HUES6 (cell line): ENCODE results near the gene ARID4B.

ENCODE experiments used
- H3K27ac ChIP-seq: 2 replicates; pipeline ENCODE4 v1.7.0; 2013; ENCODE audit warnings: low read depth, mild to moderate bottlenecking, low read length, inconsistent platforms
- H3K27me3 ChIP-seq: 2 replicates; pipeline ENCODE4 v1.6.1; 2013; ENCODE audit warnings: low read length; ENCODE audit not compliant: control insufficient read depth, insufficient read depth
- H3K36me3 ChIP-seq: 2 replicates; pipeline ENCODE4 v1.6.1; 2013; ENCODE audit warnings: low read length; ENCODE audit not compliant: control insufficient read depth, insufficient read depth
- H3K4me1 ChIP-seq: 2 replicates; pipeline ENCODE4 v1.6.1; 2013; ENCODE audit warnings: low read length; ENCODE audit not compliant: control insufficient read depth, insufficient read depth
- H3K4me3 ChIP-seq: 2 replicates; pipeline ENCODE4 v1.5.1; 2013; ENCODE audit warnings: low read depth, low read length
- H3K9ac ChIP-seq: one replicate; pipeline ENCODE4 v1.6.1; 2013; ENCODE audit warnings: mild to moderate bottlenecking, low read length
- H3K9me3 ChIP-seq: 2 replicates; pipeline ENCODE4 v1.6.1; 2013; ENCODE audit warnings: low read depth, low read length; ENCODE audit not compliant: control insufficient read depth, insufficient read depth

ARID4B gene

DNA sequence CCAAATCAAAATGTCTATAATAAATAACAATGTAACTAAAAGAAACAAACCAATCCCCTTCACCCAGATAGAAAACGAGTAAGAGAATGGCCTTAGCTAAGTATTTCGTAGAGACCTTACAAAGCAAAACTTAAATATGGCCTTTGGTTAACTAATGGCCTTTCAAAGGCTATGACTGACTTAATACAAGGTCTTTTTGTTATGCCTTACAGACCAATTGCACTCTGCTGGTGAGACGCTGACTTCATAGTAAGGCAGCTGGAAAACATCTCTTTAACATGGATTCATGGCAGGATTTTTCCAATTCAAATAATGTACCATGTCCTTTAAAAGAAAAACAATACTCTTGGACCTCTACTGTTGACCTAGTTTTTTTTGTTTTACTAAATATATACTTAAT lies 23.5 kb upstream of the ARID4B start:
- H3K4me1 ChIP-seq = no peaks in the 10 kb centered on the region
- no peaks in the 10 kb centered on the region for H3K36me3 ChIP-seq
- H3K9ac ChIP-seq = no peak overlapping the region
- no peak overlapping the region for H3K27ac ChIP-seq
- no peak overlapping the region for H3K4me3 ChIP-seq
- H3K9me3 ChIP-seq = no peaks in the 10 kb centered on the region
- H3K27me3 ChIP-seq = no peaks in the 10 kb centered on the region

DNA sequence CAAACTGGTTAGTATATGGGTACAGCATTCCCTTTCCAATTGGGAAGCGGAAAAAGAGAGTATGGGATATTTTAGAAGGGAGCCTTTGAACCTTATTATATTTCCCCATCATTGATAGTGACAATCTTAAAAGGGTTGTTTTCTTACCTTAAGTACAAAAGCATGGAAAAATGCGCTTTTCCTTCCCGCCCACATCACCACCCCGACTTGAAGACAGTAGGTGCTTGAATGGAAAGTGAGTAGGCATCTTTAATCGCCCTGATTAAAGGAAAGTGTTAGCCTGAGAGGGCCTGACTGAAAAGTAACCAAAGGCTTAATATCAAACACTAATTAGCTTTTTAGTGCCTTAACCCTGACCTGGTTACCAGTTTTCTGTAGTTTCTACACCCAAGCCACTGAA lies 15.7 kb upstream of the ARID4B start:
- no peaks in the 10 kb centered on the region for H3K4me1 ChIP-seq

GRCh38 chr1:235342471-235342870 lies 14.5 kb upstream of the ARID4B start:
- Histone ChIP-seq H3K9me3 (no peaks in the 10 kb centered on the region), H3K27ac (no peak overlapping the region), H3K36me3 (peaks cover 32% of the 10 kb centered on the region)

More for the DNA sequence above, 15.7 kb upstream of the ARID4B start:
- Histone ChIP-seq H3K9ac (no peak overlapping the region), H3K36me3 (peaks cover 23% of the 10 kb centered on the region), H3K27ac (no peak overlapping the region), H3K9me3 (no peaks in the 10 kb centered on the region), H3K27me3 (no peaks in the 10 kb centered on the region), H3K4me3 (no peak overlapping the region)

GRCh38 chr1:235342039-235342438 lies 14.1 kb upstream of the ARID4B start:
- no peaks in the 10 kb centered on the region for H3K4me1 ChIP-seq

More at GRCh38 chr1:235342471-235342870, 14.5 kb upstream of the ARID4B start:
- H3K4me1 ChIP-seq = no peaks in the 10 kb centered on the region
- H3K27me3 ChIP-seq = no peaks in the 10 kb centered on the region
- no peak overlapping the region for H3K4me3 ChIP-seq
- H3K9ac ChIP-seq = no peak overlapping the region

GRCh38 chr1:235341334-235341733 lies 13.4 kb upstream of the ARID4B start:
- Histone ChIP-seq H3K9me3 (no peaks in the 10 kb centered on the region), H3K4me1 (no peaks in the 10 kb centered on the region), H3K27me3 (no peaks in the 10 kb centered on the region), H3K4me3 (no peak overlapping the region), H3K9ac (no peak overlapping the region), H3K27ac (no peak overlapping the region), H3K36me3 (peaks cover 43% of the 10 kb centered on the region)

More at GRCh38 chr1:235342039-235342438, 14.1 kb upstream of the ARID4B start:
- H3K4me3 ChIP-seq = no peak overlapping the region
- no peaks in the 10 kb centered on the region for H3K9me3 ChIP-seq
- H3K36me3 ChIP-seq = peaks cover 36% of the 10 kb centered on the region
- no peaks in the 10 kb centered on the region for H3K27me3 ChIP-seq
- H3K27ac ChIP-seq = no peak overlapping the region
- H3K9ac ChIP-seq = no peak overlapping the region

DNA sequence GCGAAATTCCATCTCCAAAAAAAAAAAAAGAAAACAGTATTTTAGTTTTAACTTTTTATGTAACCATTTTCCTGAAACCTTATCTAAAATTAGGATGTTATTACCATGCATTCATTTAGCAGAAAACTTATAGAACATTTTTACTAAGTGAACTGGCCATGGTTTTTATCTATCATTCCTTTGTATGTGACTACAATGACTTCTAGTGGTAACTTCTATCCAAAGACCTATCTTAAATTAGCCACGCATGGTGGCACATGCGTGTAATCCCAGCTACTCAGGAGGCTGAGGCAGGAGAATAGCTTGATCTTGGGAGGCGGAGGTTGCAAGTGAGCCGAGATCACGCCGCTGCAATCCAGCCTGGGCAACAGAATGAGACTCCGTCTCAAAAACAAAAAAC lies 11.8 kb upstream of the ARID4B start:
- Histone ChIP-seq H3K9me3 (no peaks in the 10 kb centered on the region), H3K9ac (no peak overlapping the region), H3K4me3 (no peak overlapping the region), H3K27ac (no peak overlapping the region), H3K4me1 (no peaks in the 10 kb centered on the region), H3K36me3 (peaks cover 58% of the 10 kb centered on the region), H3K27me3 (no peaks in the 10 kb centered on the region)

DNA sequence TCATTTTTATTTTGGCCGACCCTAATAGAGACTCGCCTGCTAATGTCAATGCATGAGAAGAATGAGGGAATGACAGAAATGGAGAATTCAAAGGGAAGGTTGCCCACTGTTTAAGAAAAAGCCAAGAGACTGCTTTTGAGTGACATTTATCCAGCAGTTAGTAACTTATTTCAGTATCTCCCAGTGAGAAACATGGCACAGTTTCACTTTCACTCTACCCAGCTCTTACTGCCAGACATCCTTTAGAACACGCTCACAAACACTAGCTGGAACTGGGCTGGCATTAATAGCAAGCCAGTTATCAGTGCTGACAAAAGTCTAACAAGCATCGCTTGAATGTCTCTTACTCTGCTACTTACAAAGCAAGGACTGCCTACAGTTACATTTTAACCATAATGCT lies 8.9 kb upstream of the ARID4B start:
- Histone ChIP-seq H3K36me3 (peaks cover 48% of the 10 kb centered on the region), H3K27me3 (no peaks in the 10 kb centered on the region), H3K9me3 (no peaks in the 10 kb centered on the region), H3K27ac (no peak overlapping the region), H3K4me1 (no peaks in the 10 kb centered on the region), H3K9ac (no peak overlapping the region), H3K4me3 (no peak overlapping the region)

DNA sequence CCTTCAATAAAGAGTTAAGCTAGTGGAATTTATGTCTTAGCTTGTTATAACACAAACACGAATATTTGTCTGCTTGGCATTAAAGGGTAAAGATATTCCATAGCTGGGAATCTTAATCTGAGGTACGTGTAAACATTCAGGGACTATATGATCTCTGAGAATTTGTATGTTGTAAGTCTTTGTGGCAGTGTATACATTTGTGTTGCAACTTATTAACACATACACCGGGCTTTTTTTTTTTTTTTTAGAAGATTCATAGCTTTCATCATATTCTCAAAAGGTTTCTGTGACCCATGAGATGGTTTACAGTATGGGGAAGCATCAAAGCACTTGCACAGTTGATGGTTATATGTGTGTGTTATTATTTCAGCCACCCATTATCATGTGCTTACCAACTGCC lies 3.4 kb upstream of the ARID4B start:
- H3K4me3 ChIP-seq = peak overlapping the region; percentile 84; the same call in 1 of the 2 replicates
- no peaks in the 10 kb centered on the region for H3K27me3 ChIP-seq
- no peak overlapping the region for H3K27ac ChIP-seq

GRCh38 chr1:235330918-235331285 lies 2.9 kb upstream of the ARID4B start:
- Histone ChIP-seq H3K36me3 (peaks cover 18% of the 10 kb centered on the region), H3K4me3 (peak overlapping the region; percentile 84; the same call in 1 of the 2 replicates), H3K27me3 (no peaks in the 10 kb centered on the region), H3K27ac (no peak overlapping the region), H3K9me3 (no peaks in the 10 kb centered on the region), H3K9ac (no peak overlapping the region), H3K4me1 (peaks cover 13% of the 10 kb centered on the region)

More for the DNA sequence above, 3.4 kb upstream of the ARID4B start:
- no peaks in the 10 kb centered on the region for H3K9me3 ChIP-seq
- peaks cover 23% of the 10 kb centered on the region for H3K36me3 ChIP-seq
- peaks cover 10% of the 10 kb centered on the region for H3K4me1 ChIP-seq
- H3K9ac ChIP-seq = no peak overlapping the region

- peak overlapping the region; percentile 84 for H3K4me3 ChIP-seq
- no peaks in the 10 kb centered on the region for H3K9me3 ChIP-seq
- H3K27ac ChIP-seq = peak overlapping the region; percentile 71
- H3K9ac ChIP-seq = peak overlapping the region; percentile 94
- H3K27me3 ChIP-seq = no peaks in the 10 kb centered on the region
- peaks cover 20% of the 10 kb centered on the region for H3K4me1 ChIP-seq
- H3K36me3 ChIP-seq = peaks cover 7% of the 10 kb centered on the region; the same call in 1 of the 2 replicates
Measured at GRCh38 chr1:235329139-235329902, 1.3 kb upstream of the ARID4B start.

GRCh38 chr1:235328271-235329138 lies 526 bp upstream of the ARID4B start, which contains the start of gene GGPS1:
TSS of gene GGPS1 (plus strand) at chr1:235328570. CDS start at chr1:235335265, 6,695 bp downstream.
- peak within 1 kb of the TSS; percentile 94 for H3K9ac ChIP-seq
- no peaks in the 10 kb centered on the region for H3K9me3 ChIP-seq
- peak within 1 kb of the TSS; percentile 100 for H3K4me3 ChIP-seq
- no peaks in the 10 kb centered on the region for H3K27me3 ChIP-seq
- peaks cover 20% of the 10 kb centered on the region for H3K4me1 ChIP-seq
- peaks cover 9% of the 10 kb centered on the region; the same call in 1 of the 2 replicates for H3K36me3 ChIP-seq
- H3K27ac ChIP-seq = peak within 1 kb of the TSS; percentile 93
